NK-92 (cell line): ENCODE data around the gene CYB561D2.
A peak's percentile ranks its signal among the peaks of the same experiment; 100 is the strongest.
"Not testable (repeated sequence)": the region's sequence is repeated elsewhere in the genome, so short reads cannot be mapped to it uniquely, and the experiment has no call there.

Experiments
- DNase-seq: peaks from one replicate; lab custom pipeline; 2025; ENCODE audit not compliant: unreplicated experiment; lab: John Stamatoyannopoulos, UW

Gene CYB561D2, protein sequence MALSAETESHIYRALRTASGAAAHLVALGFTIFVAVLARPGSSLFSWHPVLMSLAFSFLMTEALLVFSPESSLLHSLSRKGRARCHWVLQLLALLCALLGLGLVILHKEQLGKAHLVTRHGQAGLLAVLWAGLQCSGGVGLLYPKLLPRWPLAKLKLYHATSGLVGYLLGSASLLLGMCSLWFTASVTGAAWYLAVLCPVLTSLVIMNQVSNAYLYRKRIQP

DNA sequence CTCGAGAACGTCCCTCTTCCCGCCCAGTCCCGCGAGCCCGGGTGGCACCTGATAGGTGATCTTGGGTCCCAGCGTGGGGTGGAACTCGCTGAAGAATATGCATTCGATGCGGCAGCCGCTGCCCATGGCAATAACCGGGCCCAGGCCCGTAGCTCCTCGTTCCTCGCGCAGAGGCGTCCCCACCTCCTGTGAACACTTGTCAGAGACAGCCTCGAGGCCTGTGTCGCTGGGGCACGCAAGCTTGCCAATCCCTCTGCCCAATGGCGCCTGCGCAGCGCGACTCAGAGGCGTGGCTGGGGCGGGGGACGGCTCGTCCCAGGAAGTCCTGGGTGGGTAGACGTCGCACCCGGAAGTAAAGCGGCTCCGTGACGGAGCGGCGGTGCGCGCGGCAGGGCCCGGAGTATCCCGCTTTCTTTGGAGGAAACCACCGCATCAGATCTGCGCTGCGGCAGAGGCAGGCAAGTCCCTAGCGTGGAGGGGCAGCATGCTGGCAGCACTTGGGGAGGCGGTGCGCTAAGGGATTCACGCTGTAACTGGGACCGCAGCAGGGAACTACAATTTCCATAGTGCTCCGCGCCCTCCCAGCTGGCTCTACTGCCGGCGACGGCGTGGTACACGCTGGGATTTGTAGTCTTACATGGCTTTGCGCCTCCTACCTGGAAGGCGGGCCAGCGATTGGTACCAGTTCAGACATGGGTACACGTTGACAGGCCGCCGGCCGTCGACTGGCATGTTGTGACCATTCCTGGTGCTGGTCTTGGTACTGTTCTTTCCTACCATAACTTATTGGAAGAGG is at the start of gene CYB561D2, which contains the start of gene NPRL2:
CYB561D2 (plus strand) TSS at position 336 of the 796 bp plus-strand sequence. CDS start 572 bp downstream, outside the sequence.
NPRL2 (minus strand) TSS at position 249 of the 796 bp plus-strand sequence; CDS start at position 126, 123 bp downstream.
- peak; percentile 93 for DNase-seq

DNA sequence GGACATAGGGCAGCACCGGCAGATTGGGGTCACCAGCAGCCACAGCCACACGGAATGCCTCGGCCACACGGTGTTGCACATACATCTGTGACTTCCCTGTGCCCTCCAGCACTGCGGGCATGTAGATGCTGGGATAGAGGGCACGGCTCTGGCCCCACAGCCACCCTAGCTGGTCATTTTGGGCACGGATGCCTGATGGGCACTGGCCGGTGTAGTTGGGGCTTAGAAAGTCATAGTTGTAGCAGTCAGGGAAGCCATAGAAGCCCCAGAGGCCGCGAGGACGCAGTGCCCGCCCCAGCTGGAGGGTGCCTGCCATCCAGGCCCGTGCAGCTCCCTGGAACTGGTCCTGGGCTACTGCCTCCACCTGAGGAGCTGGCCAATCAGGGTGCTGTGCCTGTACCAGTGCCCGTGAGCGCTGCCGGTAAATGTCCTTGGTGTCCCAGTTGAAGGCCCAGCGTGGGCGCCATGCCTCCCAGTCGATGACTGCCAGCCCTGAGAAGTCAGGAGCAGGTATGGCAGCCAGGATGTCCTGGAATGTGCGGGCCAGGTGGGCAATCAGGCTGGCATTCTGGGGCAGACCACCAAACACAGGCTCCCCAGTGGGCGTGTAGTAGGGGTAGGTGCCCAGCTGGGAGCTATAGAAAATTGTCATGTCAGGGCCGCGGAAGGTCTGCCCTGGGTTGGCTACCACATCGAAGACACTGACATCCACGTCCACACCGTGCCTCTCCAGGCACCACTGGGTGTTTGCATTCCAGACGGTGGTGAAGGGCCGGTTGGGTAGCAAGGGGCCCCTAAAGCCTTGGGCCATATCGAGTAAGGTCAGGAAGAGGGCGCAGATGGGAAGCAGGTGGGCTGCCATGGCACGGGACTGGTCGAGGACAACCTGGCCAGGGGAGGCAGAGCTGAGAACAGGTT is 48.3 kb upstream of the CYB561D2 start:
- no peak for DNase-seq

DNA sequence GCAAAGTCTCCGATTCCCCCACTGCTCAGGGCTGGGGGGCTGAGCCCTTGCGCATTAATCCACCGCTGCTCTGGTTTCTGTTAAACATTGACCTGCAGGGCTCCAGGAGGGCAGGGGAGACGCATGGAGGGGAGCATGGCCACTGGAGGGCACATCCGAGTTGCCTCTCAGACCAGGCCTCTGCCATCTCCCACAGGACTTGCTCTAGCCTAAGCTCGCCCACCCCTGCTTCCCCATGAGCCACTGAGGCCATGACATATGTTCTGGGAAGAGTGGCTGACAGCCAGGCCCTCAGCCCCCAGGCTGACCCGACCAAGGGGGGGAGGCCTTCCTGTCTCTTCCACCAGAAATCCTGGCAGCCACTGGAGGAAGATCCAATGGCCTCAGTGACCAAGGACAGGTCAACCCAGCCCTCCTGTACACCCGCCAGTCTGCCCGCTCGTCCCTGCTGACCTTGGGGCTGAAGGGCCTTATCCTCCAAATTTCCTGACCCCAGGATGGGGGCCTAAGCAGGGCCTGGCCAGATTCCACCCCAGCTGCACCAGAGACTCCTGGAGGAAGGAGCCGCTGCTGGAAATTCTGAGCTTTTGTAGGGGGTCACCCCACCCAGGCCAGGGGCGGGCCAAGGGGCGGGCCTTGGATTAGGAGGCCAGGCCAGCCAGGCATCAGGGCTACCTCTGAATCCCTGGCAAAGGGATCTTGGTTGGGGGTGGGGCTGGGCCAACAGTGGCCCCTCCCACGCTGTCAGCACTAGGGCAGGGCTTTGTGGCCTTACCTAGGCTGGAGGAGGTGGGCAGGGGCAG is 47.4 kb upstream of the CYB561D2 start, which contains the start of gene HYAL1:
HYAL1 (minus strand) TSS at position 562 of the 803 bp plus-strand sequence. CDS start 618 bp downstream, outside the sequence.
- no peak for DNase-seq

DNA sequence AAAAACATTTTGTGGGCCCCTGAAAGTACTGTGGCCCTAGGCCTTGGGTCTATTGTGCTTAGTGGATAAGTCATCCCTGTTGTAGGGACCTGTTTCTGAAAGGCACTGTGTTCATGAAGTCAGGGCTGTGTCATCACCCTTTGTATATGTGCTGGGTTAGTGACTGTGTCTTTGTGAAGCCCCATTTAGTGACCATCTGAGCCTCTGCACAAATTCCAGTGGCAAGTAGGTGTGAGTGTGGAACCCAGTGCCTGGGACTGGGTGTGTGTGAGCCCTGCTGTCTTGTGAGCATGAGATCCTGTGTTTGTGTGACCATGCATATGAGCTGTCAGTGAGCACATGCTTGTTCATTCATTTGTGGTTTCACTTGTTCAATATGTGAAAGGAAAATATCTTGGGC is 46.1 kb upstream of the CYB561D2 start:
- DNase-seq, result no peak

DNA sequence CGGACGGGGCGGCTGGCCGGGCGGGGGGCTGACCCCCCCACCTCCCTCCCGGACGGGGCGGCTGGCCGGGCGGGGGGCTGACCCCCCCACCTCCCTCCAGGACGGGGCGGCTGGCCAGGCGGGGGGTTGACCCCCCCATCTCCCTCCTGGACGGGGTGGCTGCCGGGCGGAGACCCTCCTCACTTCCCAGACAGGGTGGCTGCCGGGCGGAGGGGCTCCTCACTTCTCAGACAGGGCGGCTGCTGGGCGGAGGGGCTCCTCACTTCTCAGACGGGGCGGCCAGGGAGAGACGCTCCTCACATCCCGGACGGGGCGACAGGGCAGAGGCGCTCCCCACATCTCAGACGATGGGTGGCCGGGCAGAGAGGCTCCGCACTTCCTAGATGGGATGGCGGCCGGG is 38.6 kb upstream of the CYB561D2 start:
- not testable (repeated sequence) for DNase-seq

DNA sequence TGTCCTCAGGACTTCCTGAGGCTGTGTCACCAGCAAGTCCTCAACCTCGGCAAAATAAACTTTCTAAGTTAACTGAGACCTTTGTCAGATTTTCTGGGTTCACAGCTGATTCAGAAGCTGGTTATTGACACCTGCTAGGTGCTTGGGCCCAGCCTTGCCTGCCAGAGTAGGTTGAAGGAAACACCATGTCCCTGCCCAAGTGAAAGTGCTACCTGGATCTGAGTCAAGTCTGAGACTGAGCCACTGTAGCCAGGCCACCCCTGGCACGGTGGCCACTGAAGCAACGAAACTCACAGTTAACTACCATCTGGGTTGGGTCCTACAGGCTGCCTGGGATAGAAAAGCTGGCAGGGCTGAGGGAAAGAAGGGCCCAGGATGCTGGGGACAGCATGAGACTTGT is 36.3 kb upstream of the CYB561D2 start:
- no peak for DNase-seq

DNA sequence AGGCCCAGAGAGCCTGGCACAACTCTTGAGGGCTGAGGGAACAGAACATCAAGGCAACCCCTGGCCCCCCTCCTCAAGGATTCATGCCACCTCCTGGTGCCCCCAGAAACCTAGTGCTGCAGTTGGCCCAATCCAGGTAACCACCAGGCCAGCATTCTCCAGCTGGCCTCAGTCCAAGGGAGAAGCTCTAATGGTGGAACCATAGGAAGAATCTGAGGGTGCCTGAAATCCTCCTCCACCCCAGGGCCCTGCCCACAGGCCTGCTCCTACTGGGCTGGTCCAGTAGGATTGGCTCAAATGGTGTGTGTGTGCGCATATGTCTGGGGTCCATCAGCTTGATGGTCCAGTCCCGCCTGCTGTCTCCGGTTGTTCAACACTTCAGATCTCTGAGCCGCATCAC is 35.8 kb upstream of the CYB561D2 start:
- no peak for DNase-seq

DNA sequence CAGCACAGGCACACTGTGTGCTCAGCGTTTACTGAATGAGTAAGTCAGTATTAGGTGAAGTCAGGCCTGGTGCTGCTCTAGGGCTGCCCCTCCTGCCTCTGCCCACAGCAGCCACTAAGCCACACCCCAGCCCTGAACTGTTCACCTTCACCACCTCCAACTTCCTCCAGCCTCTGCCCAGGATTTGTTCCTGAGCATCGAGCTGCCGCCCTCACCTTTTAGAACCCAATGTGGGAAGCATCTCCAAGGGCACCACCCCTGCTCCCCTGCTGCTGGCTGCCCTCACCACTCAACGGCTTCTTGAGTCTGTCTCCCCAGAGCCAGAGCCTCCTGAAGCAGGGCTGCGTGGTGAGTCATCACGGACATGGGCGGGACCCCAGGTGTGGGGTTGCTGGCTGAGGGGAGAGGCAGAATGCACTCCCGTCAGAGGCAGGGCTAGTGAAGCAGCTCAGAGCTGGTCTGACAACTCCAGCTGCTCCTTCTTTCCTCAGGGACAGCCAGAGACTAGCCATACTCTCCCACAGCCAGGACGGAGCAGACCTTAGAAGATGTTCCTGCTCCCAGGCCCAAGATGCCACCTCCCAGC is 33.9 kb upstream of the CYB561D2 start:
- no peak for DNase-seq

DNA sequence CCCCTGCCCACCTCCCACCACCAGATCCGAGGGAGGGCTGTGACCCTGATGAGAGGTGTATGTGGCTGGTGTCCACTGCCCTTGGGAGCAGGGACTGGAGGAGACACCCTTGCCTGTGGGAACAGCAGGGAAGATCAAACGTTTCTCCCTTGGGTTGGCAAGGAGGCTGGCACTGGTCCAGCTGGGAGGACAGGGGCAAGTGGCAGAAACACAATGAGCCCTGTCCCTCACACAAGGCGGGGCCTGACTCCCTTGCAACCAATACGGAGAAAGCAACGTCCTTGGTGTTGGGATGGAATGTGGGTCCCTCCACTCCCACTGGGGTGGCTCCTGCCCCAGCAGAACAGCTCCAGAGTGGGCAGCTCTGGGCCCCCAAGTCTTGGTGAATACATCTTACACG is 33.4 kb upstream of the CYB561D2 start:
- no peak for DNase-seq

DNA sequence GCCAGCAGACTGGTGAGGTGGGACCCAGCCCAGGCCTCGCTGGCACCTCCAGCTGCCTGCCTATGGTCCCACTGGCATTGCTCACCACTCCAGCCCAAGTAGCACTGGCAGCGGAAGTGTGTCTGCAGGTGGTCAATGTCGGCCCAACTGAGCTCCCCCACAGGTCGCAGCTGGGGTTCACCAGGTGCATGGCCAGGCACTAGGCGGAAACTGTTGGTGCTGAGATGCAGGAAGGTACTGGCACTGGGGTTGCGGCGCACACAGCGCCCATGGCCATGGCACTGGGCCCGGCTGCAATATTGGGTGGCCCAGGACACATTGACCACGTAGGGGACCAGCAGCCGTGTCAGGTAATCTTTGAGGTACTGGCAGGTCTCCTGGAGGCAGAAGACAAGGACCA is 32.5 kb upstream of the CYB561D2 start:
- no peak for DNase-seq

DNA sequence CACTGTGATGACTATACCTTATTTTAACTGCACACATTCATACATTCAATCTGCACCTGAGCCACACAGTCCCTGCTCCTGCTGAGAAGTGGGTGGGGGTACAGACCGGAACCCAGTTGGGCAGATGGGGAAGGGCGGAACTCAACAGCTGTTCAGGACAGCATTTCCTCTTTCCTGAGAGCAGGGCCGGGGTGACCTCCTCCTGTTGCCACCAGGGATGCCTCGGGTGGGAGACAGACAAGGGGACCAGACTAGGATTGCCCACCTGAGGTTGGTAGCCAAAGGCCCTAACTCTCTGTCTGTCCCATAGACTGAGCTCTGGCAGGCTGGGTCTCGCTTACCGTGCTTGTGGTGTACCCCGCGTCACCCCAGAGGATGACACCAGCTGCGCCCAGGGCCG is 32.0 kb upstream of the CYB561D2 start:
- DNase-seq, result no peak

DNA sequence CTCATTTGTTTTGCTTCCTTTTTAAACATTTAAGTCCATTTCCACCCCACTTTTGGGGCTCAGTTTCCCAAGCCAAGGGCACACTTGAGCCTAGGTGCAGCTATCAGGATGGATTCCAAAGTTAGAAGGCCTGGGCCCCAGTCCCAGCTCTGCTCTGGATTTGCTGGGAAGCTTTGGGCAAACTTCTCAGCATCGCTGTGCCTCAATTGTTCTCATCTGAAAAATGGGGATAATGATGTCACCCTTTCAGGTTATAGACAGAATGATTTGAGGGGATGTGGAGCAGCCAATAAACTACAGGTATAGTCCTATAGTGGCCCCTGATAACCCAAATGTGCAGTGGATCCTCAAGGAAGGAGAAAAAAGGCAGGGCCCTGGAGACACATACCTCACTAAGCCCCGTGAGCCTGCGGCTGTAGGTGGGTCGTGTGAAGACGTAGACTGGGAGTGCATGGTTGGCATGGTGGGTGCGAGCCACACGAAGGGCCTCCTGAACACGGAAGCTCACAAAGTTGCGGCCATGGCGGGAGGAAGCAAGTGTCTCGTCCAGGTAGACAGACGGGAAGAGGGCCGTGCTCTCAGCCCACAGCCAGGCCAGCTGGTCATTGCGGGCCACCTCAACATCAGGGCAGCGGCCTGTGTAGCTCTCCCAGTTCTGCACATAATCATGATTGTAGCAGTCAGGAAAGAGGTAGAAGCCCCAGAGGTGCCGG is 31.3 kb upstream of the CYB561D2 start:
- no peak for DNase-seq

DNA sequence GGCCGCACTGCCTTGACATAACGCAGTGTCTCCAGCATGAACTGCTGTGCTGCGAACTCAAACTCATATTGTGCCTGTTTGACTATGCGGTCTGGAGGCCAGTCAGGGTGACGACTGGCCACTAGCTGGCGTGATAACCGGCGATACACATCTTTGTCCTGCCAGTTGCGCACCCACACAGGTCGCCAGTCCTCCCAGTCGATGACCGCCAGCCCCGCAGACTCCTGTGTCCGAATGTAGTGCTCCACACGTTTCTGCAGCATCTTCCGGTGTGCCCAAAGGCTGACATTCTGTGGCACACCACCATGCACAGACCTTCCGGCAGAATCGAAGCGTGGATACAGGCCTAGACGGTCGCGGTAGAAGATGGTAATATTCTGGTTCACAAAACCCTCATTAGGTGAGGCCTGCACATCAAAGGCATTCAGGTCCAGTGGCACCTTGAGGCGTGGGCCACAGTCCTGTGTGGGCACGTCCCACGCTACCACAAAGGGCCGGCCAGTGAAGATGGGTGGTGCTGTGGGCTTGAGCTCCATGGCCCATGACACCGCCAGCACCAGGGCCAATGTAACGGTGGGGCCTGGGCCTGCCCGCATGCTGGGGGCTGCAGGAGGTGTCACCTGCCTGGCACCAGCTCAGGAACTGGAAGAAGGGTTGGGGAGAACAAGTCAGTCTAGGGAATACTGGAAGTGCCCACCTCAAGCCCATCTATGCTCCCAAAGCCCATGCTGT is 30.6 kb upstream of the CYB561D2 start:
- no peak for DNase-seq

DNA sequence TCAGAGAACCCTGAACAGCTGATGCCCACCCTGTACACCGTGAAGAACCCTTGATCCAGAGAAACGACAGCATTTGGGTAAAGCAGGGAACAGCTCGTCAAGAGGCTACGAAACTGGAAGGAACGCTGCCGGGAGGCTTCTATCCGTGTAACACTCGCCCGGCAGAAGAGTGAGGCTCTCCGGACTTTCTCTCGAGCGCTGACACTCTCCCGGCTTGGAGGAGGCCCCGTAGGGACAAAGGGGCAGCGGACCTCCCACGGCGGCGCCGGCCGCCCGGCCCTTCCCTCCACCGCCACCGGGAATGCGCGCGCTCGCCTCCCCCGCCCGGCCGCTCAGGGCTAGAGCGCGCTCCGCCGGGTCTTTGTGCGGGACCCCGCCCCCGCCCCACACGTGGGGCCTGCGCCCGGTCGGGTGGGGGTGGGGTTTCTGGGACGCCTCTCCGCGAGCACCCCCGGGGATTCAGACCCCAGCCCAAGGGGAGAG is 29.8 kb upstream of the CYB561D2 start:
- DNase-seq, result no peak

DNA sequence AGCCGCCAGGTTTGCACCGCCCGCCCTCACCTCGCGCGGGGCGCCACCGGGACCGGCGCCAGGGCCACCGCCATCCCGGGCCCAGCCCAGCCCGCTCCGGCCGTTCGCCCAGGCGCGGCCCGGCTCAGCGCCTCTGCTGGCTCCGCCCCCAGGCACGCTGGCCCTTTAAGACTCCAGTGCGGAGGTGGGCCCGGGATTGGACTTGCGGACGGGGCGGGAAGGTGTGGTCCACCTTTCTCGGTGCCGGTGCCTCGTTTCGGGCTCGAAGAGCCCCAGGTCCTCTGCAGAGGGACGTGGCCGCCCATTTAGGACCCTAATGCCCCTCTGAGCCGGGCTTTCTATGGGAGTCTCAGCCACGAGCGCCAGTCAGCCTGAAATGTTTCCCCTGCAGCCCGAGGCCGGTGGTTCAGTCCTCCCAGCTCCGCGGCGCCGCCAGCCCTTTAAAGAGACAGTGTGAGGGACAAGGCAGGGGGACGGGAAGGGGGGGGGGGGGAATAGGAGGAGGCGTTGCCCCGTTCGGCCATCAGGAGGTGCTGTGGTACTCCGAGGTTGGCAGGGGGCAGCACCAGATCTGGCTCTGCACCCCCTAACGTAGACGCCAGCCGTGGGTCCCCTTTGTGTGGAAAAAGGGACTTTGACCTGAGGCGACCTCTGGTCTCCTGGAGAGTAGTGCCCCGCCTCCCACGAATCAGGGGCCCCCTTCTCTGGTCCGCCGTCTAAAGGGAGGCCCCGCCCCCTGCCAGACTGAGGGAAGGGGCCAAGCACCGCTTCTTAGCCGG is 29.1 kb upstream of the CYB561D2 start:
- no peak for DNase-seq

DNA sequence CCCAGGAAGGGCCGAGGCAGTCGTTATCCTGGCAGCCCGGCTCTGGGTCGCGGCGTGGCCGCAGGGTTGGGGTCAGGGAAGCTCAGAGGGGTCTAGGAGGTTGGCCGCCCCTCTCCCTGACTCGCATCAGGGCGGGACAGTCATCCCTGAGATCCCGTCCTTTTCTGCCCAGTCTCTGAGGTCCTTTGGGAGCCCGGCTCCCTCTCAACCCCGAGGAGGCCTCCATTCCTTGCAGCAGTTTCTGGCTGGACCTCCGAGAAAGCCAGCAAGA is 28.6 kb upstream of the CYB561D2 start:
- DNase-seq, result no peak

DNA sequence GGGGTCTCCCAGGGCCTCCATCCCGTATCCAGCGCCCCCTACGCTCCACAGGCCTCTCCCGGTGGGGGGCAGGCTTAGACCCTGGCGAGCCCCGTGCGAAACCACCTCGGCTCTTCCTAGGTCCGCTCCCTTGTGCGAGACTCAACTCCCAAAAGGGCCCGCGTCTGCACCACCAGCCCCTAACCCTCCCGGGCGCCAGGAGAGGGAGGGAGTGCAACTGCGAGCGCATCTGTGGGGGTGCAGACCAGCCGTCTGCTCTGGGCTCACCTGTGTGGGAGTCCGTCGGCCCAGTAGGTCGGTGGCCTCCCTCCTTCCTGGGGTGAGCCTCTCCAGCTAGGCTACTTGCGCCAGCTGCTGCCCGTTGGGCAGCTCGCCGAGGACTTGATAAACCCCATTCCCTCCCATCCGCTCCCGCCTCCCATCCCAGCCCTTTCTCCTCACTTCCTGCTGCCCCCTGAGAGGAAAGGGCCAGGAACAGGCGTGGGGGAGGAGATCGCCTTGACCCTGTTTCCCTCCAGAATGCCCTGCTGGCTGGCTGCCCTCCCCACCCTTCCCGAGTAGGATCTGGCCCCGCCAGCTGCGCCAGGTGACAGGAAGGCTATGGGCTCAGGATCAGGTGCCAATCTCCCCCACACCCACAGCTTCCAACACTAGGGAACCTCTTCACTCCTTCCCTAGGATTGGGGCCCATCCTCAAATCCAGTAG is 28.1 kb upstream of the CYB561D2 start, which contains the start of gene HYAL2:
HYAL2 (minus strand) TSS at position 360 of the 706 bp plus-strand sequence. CDS start 2,256 bp downstream, outside the sequence.
- no peak for DNase-seq
